HG03108 (cell line): ENCODE data around the gene HLA-G.

Experiments
- ATAC-seq: cut with Tn5 transposase; IDR thresholded peaks from one replicate; pipeline ENCODE4 v1.9.1; 2021; ENCODE audit warnings: moderate library complexity; ENCODE audit not compliant: unreplicated experiment

HLA-G gene

DNA sequence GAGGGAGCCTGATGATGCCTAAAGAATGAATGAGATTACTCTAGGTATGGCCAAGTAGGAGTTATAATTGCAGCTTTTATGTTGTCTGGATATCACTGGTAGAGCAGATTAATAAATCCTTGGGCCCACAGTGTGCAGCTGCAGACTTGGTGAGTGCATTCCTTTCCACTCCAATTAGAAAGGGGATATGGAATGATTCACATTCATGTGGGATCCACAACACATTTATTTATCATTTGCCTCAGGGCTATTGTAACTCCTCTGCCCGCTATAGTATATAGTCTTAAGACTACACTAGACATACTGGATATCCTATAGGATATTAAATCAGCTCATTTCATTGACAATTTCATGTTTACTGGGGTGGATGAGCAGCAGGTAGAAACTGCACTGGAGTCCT lies 11.6 kb upstream of the HLA-G start:
- no peak for ATAC-seq

GRCh38 chr6:29818892-29819291 lies 8.7 kb upstream of the HLA-G start:
- no peak for ATAC-seq

- ATAC-seq = no peak
Observed at GRCh38 chr6:29824144-29824543, 3.5 kb upstream of the HLA-G start.

GRCh38 chr6:29825848-29826247 lies 1.8 kb upstream of the HLA-G start:
- ATAC-seq = no peak

DNA sequence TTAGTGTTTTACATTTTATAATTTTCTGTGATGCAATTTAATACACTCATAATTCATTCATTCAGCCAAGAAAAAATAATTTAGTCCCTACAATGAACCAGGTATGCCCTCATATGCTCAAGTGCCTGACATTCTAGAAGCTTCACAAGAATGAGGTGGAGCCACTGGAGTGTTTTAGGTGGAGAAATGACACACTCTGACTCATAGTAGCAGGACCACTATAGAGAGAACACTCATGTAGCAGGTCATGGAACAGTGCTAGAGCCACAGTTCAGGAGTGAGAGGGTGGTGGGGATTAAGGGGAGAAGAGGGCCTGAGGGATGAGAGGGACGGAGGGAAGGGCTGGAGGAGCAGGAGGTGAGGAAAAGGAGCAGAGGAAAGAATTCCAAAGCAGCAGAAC lies 1.4 kb upstream of the HLA-G start:
- no peak for ATAC-seq

GRCh38 chr6:29828471-29828797 lies 809 bp downstream of the HLA-G start:
- no peak for ATAC-seq

DNA sequence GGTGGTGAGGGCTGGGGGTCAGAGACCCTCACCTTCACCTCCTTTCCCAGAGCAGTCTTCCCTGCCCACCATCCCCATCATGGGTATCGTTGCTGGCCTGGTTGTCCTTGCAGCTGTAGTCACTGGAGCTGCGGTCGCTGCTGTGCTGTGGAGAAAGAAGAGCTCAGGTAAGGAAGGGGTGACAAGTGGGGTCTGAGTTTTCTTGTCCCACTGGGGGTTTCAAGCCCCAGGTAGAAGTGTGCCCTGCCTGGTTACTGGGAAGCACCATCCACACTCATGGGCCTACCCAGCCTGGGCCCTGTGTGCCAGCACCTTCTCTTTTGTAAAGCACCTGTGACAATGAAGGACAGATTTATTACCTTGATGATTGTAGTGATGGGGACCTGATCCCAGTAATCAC lies 2.1 kb downstream of the HLA-G start:
- no peak for ATAC-seq

GRCh38 chr6:29830409-29830808 lies 2.8 kb downstream of the HLA-G start:
- no peak for ATAC-seq

DNA sequence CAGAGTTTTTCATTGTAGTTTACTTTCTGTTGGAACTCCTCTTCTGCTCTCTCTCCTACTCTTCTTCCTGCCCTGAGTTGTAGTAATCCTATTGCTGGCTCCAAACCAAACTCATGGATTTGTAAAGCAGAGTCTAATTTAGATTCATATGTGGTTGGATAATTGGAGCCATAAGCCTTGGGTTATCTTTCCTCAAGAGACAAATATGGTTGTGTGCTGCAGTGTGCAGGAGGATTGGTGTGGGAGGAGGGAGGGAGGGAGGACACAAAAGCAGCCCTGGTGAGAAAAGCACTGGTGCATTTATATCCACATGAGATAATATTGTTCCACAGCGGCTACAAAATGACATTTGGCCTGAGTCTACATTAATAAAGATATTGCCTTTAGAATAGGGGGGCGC lies 4.2 kb downstream of the HLA-G start:
- ATAC-seq = no peak

DNA sequence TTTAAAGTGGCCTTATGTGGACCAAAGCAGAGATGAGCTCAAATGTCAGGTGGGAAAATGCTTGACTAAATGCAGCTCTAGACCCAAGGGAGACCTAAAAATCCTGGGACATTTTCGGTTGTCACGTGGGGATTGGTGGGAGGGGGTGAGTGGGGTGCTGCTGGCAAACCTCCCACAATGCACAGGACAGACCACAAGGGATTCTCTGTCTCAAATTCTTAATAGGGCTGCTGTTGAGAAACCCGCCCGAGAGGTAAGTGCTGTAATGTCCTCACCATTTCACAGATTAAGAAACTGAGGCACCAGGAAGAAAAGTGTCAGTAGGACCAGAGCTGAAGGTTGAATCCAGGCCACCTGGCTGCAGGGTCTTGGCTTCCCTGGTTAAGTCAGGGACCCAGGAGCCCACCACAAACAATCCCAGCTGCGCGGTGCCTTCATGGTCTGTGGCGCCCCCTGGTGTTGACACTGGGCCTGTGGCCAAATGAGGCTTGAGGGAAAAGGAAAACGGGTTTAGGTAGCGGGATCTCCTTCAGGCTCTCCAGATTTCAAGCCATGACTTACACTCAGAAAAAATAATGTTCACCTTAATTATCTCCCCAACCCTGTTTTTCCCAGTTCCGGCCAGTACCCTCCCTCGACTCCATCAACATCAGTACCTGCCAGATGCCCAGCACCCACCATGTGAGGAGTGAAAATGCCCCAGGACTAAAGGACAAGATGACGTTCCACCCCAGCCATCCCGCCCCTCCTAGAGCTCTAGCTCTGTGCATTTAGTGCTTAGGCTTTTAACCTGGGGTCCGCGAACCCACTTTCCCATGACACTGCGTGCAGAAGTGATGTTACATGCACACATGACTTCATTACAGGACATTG lies 7.2 kb downstream of the HLA-G start:
- no peak for ATAC-seq

DNA sequence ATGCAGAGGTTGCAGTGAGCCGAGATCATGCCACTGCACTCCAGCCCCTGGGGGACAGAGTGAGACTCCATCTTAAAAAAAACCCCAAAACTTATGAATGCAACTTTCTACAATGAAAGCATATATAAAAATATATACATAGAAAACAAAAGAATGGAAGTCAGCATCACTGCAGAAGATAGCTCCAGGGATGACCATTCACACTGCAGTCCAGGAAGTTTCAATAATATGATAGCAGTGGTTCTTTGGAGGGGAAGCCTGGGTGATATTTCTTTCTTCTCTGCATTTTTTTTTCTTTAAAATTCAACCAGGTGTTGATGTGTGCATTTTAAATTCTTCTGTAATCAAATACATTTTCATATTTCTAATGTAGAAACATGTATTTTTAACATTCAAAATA lies 12.3 kb downstream of the HLA-G start:
- no peak for ATAC-seq

GRCh38 chr6:29841030-29841429 lies 13.4 kb downstream of the HLA-G start:
- no peak for ATAC-seq

- no peak for ATAC-seq
Observed at GRCh38 chr6:29845405-29846006, 17.9 kb downstream of the HLA-G start.

- ATAC-seq = no peak
Observed at GRCh38 chr6:29847871-29848630, 20.4 kb downstream of the HLA-G start.

GRCh38 chr6:29850011-29850553 lies 22.5 kb downstream of the HLA-G start:
- ATAC-seq = no peak

DNA sequence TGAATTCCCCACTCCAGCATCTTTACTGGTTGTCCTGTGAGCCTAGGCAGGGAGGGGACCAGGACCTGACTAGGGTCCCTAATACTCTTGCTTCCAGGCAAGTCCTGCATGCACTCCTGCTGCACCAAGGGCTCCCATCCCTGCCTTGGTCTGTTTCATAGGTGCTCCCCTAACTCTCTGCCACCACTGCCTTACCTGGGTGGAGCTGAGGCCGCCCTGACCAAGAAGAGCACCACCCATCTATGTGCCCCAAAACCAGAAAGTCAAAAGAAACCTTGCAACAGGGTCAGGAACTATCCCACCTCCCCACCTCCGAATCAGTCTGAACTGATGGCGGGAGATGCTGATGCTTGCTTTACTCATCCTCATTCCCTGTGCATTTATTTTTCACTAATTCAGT lies 23.6 kb downstream of the HLA-G start:
- ATAC-seq = no peak

DNA sequence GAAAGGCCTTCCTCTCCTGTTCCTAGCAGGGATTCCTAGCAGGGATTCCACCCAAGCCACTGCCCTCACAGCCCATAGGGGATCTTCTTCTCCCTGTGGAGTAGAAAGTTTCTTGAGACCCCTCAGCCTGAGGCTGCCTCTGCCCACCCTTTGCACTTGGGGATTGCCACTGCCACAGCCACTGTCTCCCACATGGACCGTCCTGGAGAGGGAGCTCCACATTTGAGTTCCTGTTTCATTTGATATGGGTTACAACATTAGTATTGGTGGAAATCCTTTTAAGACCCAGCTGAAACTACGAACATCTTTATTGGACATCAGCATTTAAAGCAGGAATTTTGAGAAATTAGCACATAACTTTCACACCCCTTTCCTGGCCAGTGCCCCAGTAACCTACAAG lies 25.6 kb downstream of the HLA-G start:
- ATAC-seq = no peak

- no peak for ATAC-seq
Observed at GRCh38 chr6:29858006-29858405, 30.4 kb downstream of the HLA-G start.

- no peak for ATAC-seq
Observed at GRCh38 chr6:29861521-29862255, 34.1 kb downstream of the HLA-G start.

GRCh38 chr6:29864037-29864810 lies 36.6 kb downstream of the HLA-G start:
- ATAC-seq = no peak
